Pancreas (tissue), 10 donors: ENCODE data around the gene IFITM5. TPM values are rescaled to one million over a fixed set of nuclear protein-coding genes. Genes with fewer than 3 reads are reported as not detected.

ENCODE experiments used
- ATAC-seq, 4 donors: fragments of 200-7000 bp; cut with Tn5 transposase; one replicate each; pipeline versions ENCODE4 v1.8.0 to v1.9.1; 2020; ENCODE audit warnings: mild to moderate bottlenecking in 4 of 4, moderate library complexity in 4 of 4
- DNase-seq, 6 donors: peaks; one replicate each; pipeline ENCODE4 v3.0.0-alpha.2; 2020
- FAIRE-seq: peaks from 2 replicates; lab custom pipeline; 2012; peaks lifted over from hg19 to GRCh38; lab: Jason Lieb, UNC
- H3K27ac ChIP-seq, 4 donors: fragments of 200-600 bp; sonication (generic); 1 replicate in 3 of 4; 2 replicates in 1 of 4; pipeline versions ENCODE4 v1.5.0 to v1.8.0; 2020
- H3K27me3 ChIP-seq, 4 donors: fragments of 200-600 bp; one replicate each; pipeline ENCODE4 v1.8.0; 2021
- H3K36me3 ChIP-seq, 3 donors: fragments of 200-600 bp; sonication (generic) in 1 of 3; one replicate each; pipeline versions ENCODE4 v1.5.0 to v1.8.0; 2020 to 2021
- H3K4me1 ChIP-seq, 3 donors: fragments of 200-600 bp; one replicate each; pipeline ENCODE4 v1.8.0; 2021
- H3K4me3 ChIP-seq, 4 donors: fragments of 200-600 bp; sonication (generic) in 2 of 4; one replicate each; pipeline versions ENCODE4 v1.5.0 to v1.8.0; 2020 to 2021
- H3K9me3 ChIP-seq, 4 donors: fragments of 200-600 bp; one replicate each; pipeline ENCODE4 v1.8.0; 2021
- CTCF ChIP-seq, 4 donors: fragments of 200-600 bp; sonication (generic) in 3 of 4; IDR thresholded peaks; one replicate each; pipeline versions ENCODE4 v1.5.0 to v1.8.0; 2021; ENCODE audit warnings: antibody characterized with exemption in 4 of 4
- WGBS, 2 donors: extraction: QIAGEN DNeasy Blood & Tissue Kit; methylation state at CpG; one replicate each; pipeline ENCODE4 v1.1.7; 2013; 5-methylcytosine and 5-hydroxymethylcytosine counted together
- intact Hi-C, 3 donors: fragments of 100-400 bp; cut with DNase I; formaldehyde crosslinking; loops; one replicate each; pipeline versions ENCODE4 v1.11.1 to v1.14.2; 2022
- polyA plus RNA-seq, 2 donors: library from polyadenylated mRNA; stranded (reverse); fragments of 200-250 nt; gene quantifications; one replicate each; pipeline ENCODE4 v1.2.3, GENCODE V29; 2013
- total RNA-seq, 6 donors: library from RNA; stranded (reverse); fragmentation: NEBNext Ultra II Directional in 4 of 6; extraction: Animal tissue kit (Norgen Biotek cat#: 25700) in 4 of 6; gene quantifications; one replicate each; pipeline versions ENCODE4 v1.2.1 to v1.2.4, GENCODE V29; 2021 to 2023
- donor health status: healthy with polysubstance abuse.
- donor health status: DM: no; HTN: no; CAD: no; lungs with moderate emphysema.
- donor health status: DM: no; HTN: no; CAD: no.
- donor health status: control.
- donor health status: control.
- donor health status: Bipolar disorder and iron deficiency.
- donor health status: DM: yes; HTN: yes; CAD: no.
- donor health status: DM: no; HTN: no; CAD: no.
- donor health status: DM: no; HTN: no; CAD: no.
- donor health status: DM: yes; HTN: yes; CAD: no.

Gene IFITM5
- total and polyA plus RNA-seq, 8 donors = 0.56 to 1.2 TPM; not detected in 6

GRCh38 chr11:294780-295179 lies 4.5 kb downstream of the IFITM5 start:
- Histone ChIP-seq H3K36me3 (peaks cover 0 to 37% (median 0%) of the 10 kb centered on the region in 3 donors), H3K9me3 (no peaks in the 10 kb centered on the region), H3K27ac (no peak overlapping the region), H3K4me1 (peaks cover 0 to 6% (median 0%) of the 10 kb centered on the region in 3 donors), H3K4me3 (no peak overlapping the region), H3K27me3 (no peaks in the 10 kb centered on the region)
- peak in 4 of 6 donors; percentile 15 to 68 (median 50) for DNase-seq
- no peak for ATAC-seq
- 81 to 84% methylated on average over 16 of the region's 16 CpGs for WGBS, 2 donors
- no peak for FAIRE-seq
- TF ChIP-seq CTCF (IDR thresholded peaks at IDR 0.05) = no peak
- intact Hi-C loops = no loop called here

- no peaks in the 10 kb centered on the region for H3K9me3 ChIP-seq
- TF ChIP-seq CTCF (IDR thresholded peaks at IDR 0.05) = no peak
- peaks cover 0 to 37% (median 0%) of the 10 kb centered on the region in 3 donors for H3K36me3 ChIP-seq
- DNase-seq = peak in 4 of 6 donors; percentile 26 to 73 (median 48)
- H3K27me3 ChIP-seq = no peaks in the 10 kb centered on the region
- no peak overlapping the region for H3K27ac ChIP-seq
- no peak overlapping the region for H3K4me3 ChIP-seq
- FAIRE-seq = no peak
- peaks cover 0 to 6% (median 0%) of the 10 kb centered on the region in 3 donors for H3K4me1 ChIP-seq
- intact Hi-C loops = no loop called here
- ATAC-seq = no peak
- 80 to 83% methylated on average over 27 of the region's 27 CpGs for WGBS, 2 donors
Observed at GRCh38 chr11:293852-294661, 5.3 kb downstream of the IFITM5 start.

- Histone ChIP-seq H3K4me1 (peaks cover 0 to 6% (median 0%) of the 10 kb centered on the region in 3 donors), H3K36me3 (peaks cover 0 to 37% (median 0%) of the 10 kb centered on the region in 3 donors), H3K27me3 (no peaks in the 10 kb centered on the region), H3K4me3 (no peak overlapping the region), H3K9me3 (no peaks in the 10 kb centered on the region), H3K27ac (no peak overlapping the region)
- no peak for ATAC-seq
- intact Hi-C loops = no loop called here
- FAIRE-seq = no peak
- 86 to 90% methylated on average over 18 of the region's 18 CpGs for WGBS, 2 donors
- no peak for TF ChIP-seq CTCF (IDR thresholded peaks at IDR 0.05)
- DNase-seq = peak in 3 of 6 donors; percentile 7 to 58 (median 37)
Observed at GRCh38 chr11:293271-293851, 6.0 kb downstream of the IFITM5 start.

GRCh38 chr11:292211-293121 lies 6.9 kb downstream of the IFITM5 start:
- peak overlapping the region in 1 of 4 donors; percentile 91 for H3K4me3 ChIP-seq
- intact Hi-C loops = no loop called here
- ATAC-seq (no peak), DNase-seq (peak in 4 of 6 donors; percentile 18 to 77 (median 48)), FAIRE-seq (no peak)
- H3K4me1 ChIP-seq = peaks cover 0 to 6% (median 0%) of the 10 kb centered on the region in 3 donors
- no peak overlapping the region for H3K27ac ChIP-seq
- no peak for TF ChIP-seq CTCF (IDR thresholded peaks at IDR 0.05)
- H3K27me3 ChIP-seq = no peaks in the 10 kb centered on the region
- no peaks in the 10 kb centered on the region for H3K9me3 ChIP-seq
- peaks cover 0 to 37% (median 0%) of the 10 kb centered on the region in 3 donors for H3K36me3 ChIP-seq
- 85 to 95% methylated on average over 29 of the region's 29 CpGs for WGBS, 2 donors
